ENCODE results near the gene PTPN3. TPM values are rescaled to one million over a fixed set of nuclear protein-coding genes. Genes with fewer than 3 reads are reported as not detected.

PTPN3 gene
- polyA plus RNA-seq, 2 of the 4 experiments (the other 2 are of a cell fraction), result 8.9 to 20.3 TPM

- no peak for TF ChIP-seq CBX2 (IDR thresholded peaks at IDR 0.05; ENCODE audit: borderline replicate concordance, low read depth)
Measured at GRCh38 chr9:109542922-109543321, 44.8 kb upstream of the PTPN3 start (continued).

GRCh38 chr9:109538346-109538745, 40.2 kb upstream of the PTPN3 start:
- no peaks in the 10 kb centered on the region for H3K4me1 ChIP-seq
- H3K4me2 ChIP-seq, result no peak overlapping the region
- H3K27ac ChIP-seq, result no peak overlapping the region
- ATAC-seq, result no peak
- DNase-seq (ENCODE audit: low read depth in 1 of 2, low spot score in 1 of 2), result no peak
- POLR2A ChIA-PET, result no interaction called here
- WGBS (ENCODE audit: missing lambda C conversion rate), result 39% methylated on average over 5 of the region's 5 CpGs
- H3K9me3 ChIP-seq, result 0 out of 3 replicates have a peak, but pooled peaks cover 3% of the 10 kb centered on the region
- no peak overlapping the region for H3K4me3 ChIP-seq
- TF ChIP-seq MAX (IDR thresholded peaks at IDR 0.05), result no peak
- TF ChIP-seq HDAC2 (IDR thresholded peaks at IDR 0.05), result no peak
- no peak for TF ChIP-seq MAZ (IDR thresholded peaks at IDR 0.05; ENCODE audit: borderline replicate concordance, low read depth, low read length)
- no peak for TF ChIP-seq NR3C1 (IDR thresholded peaks at IDR 0.05)
- TF ChIP-seq POLR2AphosphoS2 (conservative IDR thresholded peaks at IDR 0.05; ENCODE audit: low read length), result no peak
- TF ChIP-seq TFCP2L1 (CRISPR knock-in tag; IDR thresholded peaks at IDR 0.05), result no peak
- no peak for TF ChIP-seq KDM1A (IDR thresholded peaks at IDR 0.05; ENCODE audit: low read depth)
- CTCF ChIA-PET, result no interaction called here
- FAIRE-seq, result no peak

GRCh38 chr9:109537288-109537687, 39.2 kb upstream of the PTPN3 start:
- H3K9me3 ChIP-seq, result 0 out of 3 replicates have a peak, but pooled peaks cover 3% of the 10 kb centered on the region
- DNase-seq (ENCODE audit: low read depth in 1 of 2, low spot score in 1 of 2) (no peak), ATAC-seq (no peak), FAIRE-seq (no peak)
- no peak overlapping the region for H3K27ac ChIP-seq
- no peak overlapping the region for H3K4me3 ChIP-seq
- no peaks in the 10 kb centered on the region for H3K4me1 ChIP-seq
- no peak overlapping the region for H3K4me2 ChIP-seq
- 16% methylated on average over 6 of the region's 6 CpGs for WGBS (ENCODE audit: missing lambda C conversion rate)
- ChIA-PET POLR2A (no interaction called here), CTCF (interaction anchor here (1.2 kb wide), 1 partner anchor 16 kb away, joined by 3 read pairs; no protein-coding TSS in a partner anchor)
- no peak for TF ChIP-seq RARB (CRISPR knock-in tag; IDR thresholded peaks at IDR 0.05)
- no peak for TF ChIP-seq HOXB13 (CRISPR knock-in tag; IDR thresholded peaks at IDR 0.05; ENCODE audit: low read depth)
- TF ChIP-seq TP53 (CRISPR knock-in tag; IDR thresholded peaks at IDR 0.05), result no peak
- no peak for TF ChIP-seq HOXB5 (CRISPR knock-in tag; IDR thresholded peaks at IDR 0.05)
- TF ChIP-seq RCOR1 (IDR thresholded peaks at IDR 0.05; ENCODE audit: low read depth, low read length), result no peak
- TF ChIP-seq BHLHE40 (IDR thresholded peaks at IDR 0.05; ENCODE audit: low read depth, low read length), result no peak
- TF ChIP-seq MAZ (IDR thresholded peaks at IDR 0.05; ENCODE audit: borderline replicate concordance, low read depth, low read length), result no peak
- no peak for TF ChIP-seq BCL3 (IDR thresholded peaks at IDR 0.05)
- no peak for TF ChIP-seq TFCP2L1 (CRISPR knock-in tag; IDR thresholded peaks at IDR 0.05)
- TF ChIP-seq CTCF (IDR thresholded peaks at IDR 0.05), result no peak
- TF ChIP-seq ZNF302 (CRISPR knock-in tag; IDR thresholded peaks at IDR 0.05), result no peak
- TF ChIP-seq PBX3 (IDR thresholded peaks at IDR 0.05), result no peak
- no peak for TF ChIP-seq MYC (IDR thresholded peaks at IDR 0.05; ENCODE audit: borderline replicate concordance, low read length)
- no peak for TF ChIP-seq HOXA7 (CRISPR knock-in tag; IDR thresholded peaks at IDR 0.05)
- TF ChIP-seq ZC3H11A (IDR thresholded peaks at IDR 0.05), result no peak
- no peak for TF ChIP-seq CBX8 (IDR thresholded peaks at IDR 0.05)
- TF ChIP-seq MAFK (IDR thresholded peaks at IDR 0.05; ENCODE audit: partially characterized antibody), result no peak
- no peak for TF ChIP-seq HEYL (CRISPR knock-in tag; IDR thresholded peaks at IDR 0.05)
